CD4-positive, alpha-beta T cell treated with Interleukin-15 for 1 hour (primary cell): ENCODE measurements around the gene CPA3.

ENCODE experiments used
- DNase-seq: peaks from one replicate; pipeline ENCODE4 v3.0.0-alpha.2; 2020

Gene CPA3, protein sequence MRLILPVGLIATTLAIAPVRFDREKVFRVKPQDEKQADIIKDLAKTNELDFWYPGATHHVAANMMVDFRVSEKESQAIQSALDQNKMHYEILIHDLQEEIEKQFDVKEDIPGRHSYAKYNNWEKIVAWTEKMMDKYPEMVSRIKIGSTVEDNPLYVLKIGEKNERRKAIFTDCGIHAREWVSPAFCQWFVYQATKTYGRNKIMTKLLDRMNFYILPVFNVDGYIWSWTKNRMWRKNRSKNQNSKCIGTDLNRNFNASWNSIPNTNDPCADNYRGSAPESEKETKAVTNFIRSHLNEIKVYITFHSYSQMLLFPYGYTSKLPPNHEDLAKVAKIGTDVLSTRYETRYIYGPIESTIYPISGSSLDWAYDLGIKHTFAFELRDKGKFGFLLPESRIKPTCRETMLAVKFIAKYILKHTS

DNA sequence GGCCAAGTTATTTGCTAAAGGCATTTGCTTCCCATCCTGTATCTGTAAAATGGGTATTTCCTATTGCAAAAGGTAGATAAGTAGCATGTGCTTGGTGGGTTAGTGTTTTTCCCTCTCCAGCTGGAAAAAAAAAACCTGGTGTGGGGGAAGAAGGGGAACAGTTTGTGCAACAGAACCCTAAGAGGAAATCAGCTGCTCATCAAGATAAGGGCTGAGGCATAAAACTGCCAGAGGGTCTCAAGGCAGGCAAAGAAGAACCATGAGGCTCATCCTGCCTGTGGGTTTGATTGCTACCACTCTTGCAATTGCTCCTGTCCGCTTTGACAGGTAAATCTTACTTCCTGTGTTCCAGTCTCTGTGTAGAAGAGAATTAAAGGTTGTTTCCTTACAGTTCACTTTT lies at the start of gene CPA3:
Gene CPA3 (plus strand): TSS at position 248 of the 400 bp plus-strand sequence. CDS start 12 bp downstream, at position 260.
- no peak for DNase-seq

DNA sequence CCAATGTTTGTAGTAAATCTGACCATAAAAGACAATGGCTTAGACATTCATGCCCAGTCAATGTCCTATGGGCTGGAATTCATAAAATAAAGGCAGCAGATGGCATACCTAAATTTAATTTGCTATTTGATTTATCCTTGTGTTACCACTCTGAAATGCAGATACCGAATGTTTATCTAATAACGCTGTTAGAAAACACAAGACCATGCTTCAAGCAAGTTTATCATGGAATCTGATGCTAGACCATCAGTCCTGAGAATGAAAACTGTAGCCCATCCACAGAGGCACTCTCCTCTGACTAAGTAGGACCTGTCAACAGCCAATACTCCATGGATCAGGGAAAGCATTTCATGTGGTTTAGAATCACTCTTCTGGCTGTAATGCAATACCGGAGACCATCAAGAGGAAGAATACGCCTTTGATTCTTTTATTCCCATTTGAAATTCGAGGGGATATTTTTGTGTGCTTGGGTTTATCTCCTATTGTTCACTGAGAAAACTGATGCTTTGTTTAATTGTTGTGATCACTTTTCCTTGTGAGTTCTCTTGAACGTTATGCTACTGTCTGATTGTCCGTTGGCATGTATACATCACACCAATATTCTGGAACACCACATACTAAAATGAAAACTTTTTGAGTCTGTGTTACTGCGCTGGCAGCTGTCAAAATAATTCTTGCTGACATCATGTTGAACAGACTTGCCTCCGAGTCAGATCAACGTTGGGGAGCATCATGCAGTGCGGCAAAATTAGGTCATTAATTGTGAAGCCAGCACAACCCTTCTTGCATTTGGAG lies 49.6 kb upstream of the CPA3 start:
- DNase-seq: no peak

DNA sequence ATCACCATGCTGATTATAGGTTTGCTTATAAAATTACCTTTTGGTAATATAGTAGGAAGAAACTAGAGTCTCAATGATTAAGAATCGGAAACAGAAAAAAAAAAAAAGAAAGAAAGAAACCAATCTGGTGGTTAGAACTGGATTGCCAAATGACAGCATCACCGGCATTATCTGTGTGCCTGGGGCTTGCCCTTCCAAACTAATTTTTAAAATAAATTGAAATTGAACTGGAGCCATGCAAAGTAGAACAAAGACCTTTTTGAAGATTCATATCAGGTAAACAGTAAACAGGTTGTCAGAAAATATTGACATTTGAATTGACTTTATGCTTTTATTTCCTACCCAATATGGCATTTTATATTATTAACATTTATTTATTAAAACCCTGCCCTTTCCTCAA lies 48.7 kb upstream of the CPA3 start:
- no peak for DNase-seq

DNA sequence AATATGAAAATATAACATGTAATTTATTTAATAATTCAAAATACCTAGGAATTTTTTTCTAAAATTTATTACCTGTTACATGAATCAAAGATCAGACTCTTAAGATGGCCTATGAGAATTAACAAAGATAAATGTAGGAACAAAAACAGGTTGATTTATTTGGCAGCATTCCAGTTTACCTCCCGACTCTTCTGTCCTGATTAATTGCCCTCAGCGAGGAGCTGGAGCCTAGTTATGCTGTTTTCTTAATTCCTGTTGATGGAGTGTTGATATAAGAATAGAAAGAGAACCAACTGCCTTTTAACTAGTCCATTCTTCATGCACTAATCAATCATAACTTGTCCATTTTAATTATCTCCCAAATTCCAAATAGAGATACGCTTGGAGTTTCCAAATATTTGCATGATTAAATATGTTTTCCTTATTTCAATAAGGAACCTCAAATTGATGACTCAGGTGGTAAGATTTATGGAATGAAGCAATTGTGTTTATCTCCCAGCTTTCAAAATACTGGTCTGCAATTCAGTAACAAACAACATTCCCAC lies 48.0 kb upstream of the CPA3 start:
- no peak for DNase-seq

DNA sequence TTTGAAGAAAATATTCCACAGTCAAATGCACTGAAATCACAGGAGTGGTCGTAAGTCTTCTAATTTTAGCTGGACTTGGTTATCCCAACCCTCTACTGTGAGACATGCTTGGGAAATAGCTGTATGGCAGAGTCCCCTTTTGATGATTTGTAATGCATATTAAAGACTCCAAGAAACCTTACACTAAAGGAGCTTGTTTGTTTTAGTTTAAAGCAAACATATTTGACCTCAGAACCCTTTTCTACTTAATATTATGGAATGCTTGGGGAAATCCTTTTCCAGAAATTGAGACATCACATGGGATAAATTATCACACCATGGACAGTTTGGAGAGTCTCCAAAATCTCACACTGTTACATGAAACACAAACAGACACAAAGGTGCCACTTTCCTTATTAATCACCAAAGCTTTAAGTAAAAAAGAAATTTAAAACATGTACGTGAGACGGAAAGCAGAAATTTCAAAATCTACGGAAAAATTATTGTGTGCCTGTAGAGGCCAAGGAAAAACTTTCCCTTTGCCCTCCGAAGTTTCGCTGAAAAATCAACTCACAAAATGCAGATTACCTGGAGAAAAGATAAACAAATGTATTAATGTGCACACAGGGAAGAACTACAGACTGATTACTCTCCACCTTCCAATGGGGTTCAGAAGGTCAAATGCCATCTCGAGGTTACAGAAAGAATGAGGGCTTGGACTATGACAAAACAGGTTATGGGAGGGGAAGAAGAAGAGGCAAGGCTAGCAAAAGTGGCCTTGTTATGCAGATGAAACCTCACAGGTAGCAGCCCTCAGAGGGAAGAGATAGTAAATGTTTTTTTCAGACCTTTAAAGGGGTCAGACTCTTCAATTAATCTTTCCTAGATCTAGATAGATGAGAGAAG lies 44.5 kb upstream of the CPA3 start:
- DNase-seq: no peak

DNA sequence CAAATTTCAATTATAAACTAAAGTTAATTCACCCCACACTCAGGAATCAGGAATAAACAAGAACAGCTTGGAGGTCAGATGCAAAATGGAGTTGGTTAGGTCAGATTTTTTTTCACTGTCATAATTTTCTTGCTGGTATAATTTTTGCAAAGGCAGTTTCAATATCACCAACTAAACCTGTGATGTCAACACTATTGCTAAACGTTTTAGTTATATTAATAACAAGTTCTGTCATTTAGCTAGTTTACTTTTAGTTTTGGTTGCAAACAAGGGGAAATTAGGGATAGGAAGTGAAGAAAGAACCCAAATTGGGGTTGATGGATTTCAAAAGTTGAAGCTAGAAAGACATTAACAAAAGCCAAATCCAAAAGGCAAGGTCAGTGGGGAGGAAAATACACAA lies 42.1 kb upstream of the CPA3 start:
- DNase-seq: no peak

DNA sequence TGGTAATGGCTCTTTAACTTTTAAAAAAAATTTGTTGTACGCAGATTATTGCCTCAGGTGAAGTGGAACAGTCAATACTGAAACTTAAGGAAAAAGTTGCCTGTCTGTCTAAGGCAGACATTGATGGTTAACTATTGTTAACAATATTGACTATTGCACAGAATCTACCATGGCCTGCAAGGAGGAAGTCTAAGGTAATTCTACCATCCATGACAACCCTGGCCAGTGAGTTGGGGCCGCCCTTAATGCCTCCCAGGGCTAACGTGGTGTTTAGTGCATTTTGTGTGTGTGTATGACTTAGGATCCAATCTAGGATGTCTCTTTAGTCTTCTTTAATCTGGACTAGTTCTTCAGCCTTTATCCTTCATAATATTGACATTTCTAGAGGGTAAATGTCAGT lies 39.6 kb upstream of the CPA3 start:
- DNase-seq: no peak

DNA sequence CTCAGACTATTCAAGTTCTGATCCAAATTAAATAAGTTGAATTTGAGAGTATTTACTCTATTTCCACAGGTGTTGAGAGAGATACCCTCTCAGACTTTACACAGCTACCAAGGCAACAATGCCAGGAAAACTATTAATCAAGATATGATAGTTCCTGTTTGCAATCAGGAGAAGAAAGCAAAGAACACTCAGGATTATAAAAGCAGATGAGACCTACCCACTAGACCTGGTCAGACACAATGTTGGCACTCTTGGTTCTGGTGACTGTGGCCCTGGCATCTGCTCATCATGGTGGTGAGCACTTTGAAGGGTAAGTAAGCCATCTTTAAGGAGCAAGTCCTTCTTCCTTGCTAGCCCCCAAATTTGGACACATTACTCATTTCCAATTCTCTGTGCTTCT lies 37.5 kb upstream of the CPA3 start, which contains the start of gene CPB1:
Gene CPB1 (plus strand): TSS at position 227 of the 400 bp plus-strand sequence. CDS start 13 bp downstream, at position 240.
- no peak for DNase-seq

DNA sequence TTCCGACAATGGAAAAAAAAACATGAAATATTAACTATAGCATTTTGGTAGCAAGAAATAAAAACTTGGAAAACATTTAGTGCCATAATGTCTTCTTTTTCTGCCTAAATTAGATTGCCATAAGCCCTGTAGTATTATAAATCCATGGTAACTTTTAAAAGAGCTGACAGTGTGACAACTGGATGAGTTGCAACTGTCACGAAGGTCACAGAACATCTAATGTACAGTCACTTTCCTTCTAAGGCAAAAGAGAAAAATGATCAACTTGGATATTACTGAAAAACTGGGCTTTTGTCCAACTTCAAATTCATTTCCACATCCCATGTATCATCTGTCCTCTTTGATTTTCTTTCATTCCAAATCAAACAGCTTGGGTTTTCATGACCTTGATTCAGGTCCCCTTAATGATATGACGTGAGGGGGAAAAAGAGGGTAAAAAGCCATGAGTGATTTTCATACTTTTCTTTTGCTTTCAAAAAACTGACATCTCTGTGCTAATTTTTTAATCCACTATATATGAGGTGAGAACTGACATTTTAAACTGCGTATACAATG lies 36.9 kb upstream of the CPA3 start:
- no peak for DNase-seq

DNA sequence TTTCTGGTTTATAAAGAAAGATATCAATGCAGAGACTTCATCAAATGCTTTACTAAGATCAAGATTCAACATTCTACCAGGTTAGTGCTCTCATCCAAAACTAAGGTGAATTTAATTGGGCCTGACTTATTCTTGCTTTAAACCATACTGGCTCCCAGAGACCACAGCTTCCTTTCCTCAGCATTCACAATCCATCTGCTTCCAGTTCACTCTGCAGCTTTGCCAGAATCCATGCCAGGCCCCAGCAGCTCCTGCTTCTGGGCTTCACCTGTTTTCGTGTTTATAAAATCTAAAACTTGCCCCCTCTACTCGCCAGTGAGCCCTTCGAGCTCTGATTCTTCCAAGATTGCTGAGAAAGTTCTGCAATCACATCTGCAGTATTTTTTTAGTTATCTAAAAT lies 35.2 kb upstream of the CPA3 start:
- DNase-seq: no peak

DNA sequence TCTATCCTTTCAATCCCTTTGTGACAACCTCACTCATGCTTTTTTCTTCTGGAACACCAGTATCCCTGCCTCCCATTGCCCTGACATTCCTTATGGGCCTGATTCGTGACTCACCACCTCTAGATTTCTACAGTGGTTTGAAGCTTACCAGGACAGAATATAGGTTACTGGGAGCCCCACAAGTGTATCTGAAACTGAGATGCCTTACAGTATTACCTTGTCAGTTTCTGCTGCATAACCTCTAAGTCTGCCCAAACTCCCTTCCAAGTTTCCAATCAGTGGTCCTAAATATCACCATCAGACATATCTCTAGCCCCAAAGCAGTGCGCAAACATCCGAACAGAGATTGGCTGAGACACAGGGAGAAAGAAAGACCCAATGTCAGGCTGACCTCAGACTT lies 31.9 kb upstream of the CPA3 start:
- DNase-seq: no peak

DNA sequence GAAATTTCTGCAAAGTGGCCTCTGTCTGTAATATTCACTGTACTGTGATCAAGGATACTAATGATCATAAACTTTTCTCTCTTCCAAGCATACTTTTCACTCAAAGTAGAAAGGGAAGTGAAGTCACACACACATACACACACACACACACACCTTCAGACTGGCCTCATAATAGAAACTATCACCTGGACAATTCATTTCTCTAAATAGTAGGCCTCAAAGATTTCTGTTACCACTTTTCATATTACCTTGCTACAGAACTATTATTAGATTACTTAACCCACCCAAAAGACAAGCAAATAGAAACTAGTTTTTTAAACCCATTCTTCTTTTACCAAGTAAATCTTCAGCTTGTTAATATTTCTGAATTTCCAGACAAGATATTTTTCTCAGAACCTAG lies 25.3 kb upstream of the CPA3 start:
- no peak for DNase-seq

DNA sequence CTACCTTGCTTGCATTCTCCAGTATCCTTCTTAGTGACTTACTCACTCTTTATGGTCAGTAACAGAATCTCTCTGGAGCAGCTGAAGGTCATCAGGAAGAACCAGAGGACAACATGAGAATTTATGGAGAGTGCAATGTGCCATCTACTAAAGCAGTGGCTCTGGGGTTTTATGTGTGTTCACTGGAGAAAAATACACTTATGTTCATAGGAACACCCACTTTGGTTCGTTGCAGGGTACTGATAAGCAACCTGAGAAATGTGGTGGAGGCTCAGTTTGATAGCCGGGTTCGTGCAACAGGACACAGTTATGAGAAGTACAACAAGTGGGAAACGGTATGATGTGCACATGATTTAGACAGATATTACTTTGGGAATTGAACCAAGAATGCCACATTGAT lies 24.6 kb upstream of the CPA3 start:
- no peak for DNase-seq

DNA sequence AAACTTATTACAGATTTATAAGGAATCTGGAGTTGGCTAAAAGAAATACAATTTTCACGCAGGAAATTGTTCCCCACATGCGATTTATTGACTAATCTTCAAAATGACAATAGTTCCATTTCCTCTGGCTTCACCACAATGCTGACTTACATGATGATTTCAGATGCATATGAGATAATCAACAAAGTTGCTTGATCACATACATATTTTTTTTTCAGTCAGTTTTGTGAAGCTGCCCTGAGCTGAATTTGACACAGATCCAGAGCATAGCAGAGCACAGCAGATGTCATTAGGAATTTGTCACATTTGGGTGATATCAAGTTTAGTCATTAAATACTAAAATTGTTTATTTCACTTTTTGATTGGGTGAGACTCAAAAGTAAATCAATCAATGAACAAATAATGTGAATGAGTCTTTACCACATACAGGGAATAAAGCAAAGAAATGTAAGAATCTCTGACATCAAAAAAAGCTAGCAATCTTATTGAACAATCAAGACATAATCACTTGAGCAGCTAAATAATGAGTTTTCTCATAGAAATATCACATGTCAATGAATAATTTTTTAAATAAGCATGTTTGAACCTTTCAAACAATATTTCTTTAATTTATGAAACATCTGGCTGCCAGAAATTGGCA lies 19.2 kb upstream of the CPA3 start:
- DNase-seq: no peak

DNA sequence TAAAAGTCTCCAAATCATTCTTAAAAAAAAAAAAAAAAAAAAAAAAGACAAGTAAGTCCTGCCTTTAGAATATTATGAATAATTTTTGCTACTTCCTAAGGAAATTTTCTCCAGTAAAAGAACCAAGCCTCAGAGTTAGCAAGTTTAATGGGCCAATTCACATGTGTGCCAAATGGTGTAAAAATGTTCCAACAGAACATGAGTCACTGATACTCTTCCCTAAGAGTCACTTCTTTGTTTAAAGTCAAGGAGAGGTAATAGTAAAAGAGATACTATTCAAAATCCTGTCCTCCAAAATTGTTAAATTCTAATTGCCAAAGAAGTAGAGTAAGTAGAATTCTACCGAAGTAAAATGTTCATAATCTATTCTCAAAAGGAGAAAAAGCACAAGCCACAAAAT lies 17.7 kb upstream of the CPA3 start:
- DNase-seq: no peak

DNA sequence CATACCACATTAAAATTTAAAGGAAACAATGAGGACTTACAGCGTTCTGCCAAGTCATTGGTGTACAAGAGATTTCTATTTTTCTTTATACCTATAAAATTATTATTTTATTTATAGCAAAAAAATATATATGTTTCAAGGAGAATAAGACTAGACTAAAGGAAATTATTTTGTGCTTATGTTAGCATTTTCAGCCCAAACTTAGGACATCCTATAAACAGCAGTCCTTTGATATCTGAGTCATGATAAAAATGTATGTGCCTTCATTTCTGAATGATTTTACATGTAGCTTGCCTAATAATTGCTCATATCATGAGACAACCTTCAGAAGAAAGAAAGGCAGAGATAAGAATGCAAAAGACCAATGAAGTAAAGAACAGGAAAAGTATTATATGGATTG lies 16.7 kb upstream of the CPA3 start:
- no peak for DNase-seq

DNA sequence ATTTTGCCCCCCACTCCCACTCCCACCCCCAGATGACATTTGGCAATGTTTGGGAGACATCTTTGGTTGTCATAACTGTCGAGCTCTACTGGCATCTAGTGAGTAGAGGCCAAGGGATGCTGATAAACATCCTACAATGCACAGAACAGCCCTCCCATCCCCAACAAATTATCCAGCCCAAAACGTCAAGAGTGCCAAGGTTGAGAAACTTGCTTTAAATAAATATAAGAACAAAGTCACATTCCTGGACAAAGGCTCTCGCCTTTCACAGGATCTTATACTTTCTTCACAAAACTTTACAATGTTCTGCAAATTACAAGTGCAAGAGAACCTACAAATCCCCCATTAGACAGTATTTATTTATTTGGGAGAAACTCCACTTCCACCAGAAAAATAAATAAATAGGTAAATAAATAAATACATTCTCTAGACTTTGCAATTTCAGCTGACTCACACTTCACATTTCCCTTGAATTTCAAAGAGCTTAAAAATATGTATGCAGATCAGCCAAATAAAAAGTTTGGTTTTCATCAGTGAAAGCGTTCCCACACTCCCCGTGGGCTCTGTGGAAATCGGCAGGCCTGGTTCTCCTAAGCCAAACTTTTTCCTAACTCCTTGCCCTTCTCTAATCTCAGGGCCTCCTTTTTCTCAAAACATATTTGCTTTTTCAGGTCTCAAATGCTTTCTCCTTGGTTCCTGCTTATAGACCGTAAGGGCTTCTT lies 12.7 kb upstream of the CPA3 start:
- no peak for DNase-seq

DNA sequence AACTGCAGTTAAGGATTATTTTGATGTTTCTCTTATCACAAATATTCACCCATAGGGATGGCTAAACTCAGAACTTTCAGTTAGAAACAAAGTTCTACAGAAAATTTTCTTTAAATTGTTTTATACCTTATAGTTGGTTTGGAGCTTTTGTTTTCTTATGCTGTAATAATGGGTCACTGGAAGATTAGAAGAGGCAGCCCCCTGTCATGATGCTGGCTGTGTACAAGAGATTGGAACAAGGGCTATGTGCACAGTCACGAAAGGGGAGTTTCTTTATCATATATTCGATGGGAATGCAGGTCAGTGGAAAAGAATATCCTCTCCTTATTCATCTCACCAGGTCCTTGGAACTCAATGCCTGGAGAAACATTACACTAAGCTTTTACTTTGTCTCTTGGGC lies 12.0 kb upstream of the CPA3 start:
- DNase-seq: no peak

DNA sequence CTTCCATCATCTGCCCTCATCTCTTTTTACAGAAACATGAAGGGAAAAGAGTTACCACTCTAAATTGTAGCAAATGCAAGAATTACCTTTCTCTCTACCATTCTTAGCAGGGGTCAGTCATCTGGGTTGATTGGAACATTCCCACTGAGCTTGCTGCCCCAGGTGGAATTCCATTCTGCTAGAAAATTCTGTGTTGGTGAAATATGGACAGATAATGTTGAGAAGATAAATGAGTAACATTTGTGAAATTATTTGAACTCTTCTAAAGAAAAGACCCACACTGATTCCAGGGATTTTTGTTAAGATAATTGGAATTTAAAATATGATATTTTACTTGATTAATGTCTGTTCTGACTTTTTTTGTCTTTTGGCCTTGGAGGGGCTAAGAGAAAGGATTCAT lies 11.0 kb upstream of the CPA3 start:
- no peak for DNase-seq

DNA sequence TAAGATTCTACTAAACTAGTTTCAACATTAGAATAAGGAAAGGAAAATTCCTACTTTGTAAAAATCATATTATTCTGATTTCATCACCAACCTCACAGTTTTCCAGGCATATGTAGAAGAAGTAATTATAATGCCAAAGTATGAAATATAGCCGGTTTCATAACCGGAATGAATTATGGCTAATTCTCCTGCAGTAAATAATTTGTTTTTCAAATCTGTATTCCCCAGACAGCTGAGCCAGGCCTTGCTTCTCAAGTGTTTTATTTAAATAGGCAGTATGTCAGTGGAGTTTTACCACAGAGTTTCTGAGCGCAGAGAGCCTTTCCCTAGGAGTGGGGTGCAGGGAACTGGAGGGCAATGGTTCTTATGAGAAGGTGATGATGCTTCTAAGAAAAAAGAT lies 8.7 kb upstream of the CPA3 start:
- DNase-seq: no peak

DNA sequence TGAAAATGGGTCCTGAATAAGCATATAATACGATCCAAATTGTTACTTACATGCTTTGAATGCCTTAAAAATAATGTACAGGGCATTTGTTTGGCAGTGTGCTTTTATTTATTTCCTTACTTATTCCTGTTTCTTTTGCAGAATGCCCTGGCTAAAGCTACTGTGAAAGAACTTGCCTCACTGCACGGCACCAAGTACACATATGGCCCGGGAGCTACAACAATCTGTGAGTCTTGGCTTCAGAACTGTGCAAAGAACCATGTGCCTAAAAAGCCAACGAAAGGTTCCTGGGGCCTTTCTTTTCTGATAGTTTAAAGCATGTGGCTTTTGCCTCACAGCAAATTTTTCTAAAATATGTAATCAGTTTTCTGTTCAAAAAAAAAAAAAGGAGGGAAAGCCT lies 7.8 kb upstream of the CPA3 start:
- DNase-seq: no peak
